ENCODE data around the gene DAW1.
"Not testable (repeated sequence)": the region's sequence is repeated elsewhere in the genome, so short reads cannot be mapped to it uniquely, and the experiment has no call there.

The DAW1 gene

GRCh38 chr2:227933884-227934283 is 62.5 kb downstream of the DAW1 start:
- H3K27me3 ChIP-seq (ENCODE audit: control insufficient read depth, insufficient read depth, low read length): no peaks in the 10 kb centered on the region
- H3K4me1 ChIP-seq (ENCODE audit: control insufficient read depth, insufficient read depth, low read length): no peaks in the 10 kb centered on the region
- H3K4me3 ChIP-seq (ENCODE audit: low read length): no peak overlapping the region
- H3K9me3 ChIP-seq (ENCODE audit: control insufficient read depth, low read length): no peaks in the 10 kb centered on the region
- no peaks in the 10 kb centered on the region for H3K36me3 ChIP-seq (ENCODE audit: control insufficient read depth, insufficient read depth, low read length)
- no peak overlapping the region for H3K9ac ChIP-seq (ENCODE audit: low read length)

DNA sequence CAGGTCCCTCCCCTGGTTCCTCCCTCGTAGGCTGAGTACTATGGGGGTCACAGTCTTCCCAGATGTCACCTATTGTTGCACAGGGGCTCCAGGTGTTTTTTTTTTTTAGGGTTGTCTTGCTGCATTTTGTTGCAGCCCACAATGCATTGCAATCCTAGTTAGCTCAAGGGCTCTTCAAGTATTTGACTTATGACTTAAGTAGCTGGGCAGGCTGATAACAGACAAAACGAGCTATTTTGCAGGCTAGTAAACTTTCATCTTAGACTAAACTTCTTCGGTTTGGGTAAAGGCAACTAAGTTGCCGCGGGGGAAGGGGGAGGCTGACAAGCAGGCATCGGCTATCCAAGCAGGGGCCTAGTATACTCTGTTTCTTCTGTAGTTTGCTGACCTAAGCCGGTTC is 64.8 kb downstream of the DAW1 start:
- H3K4me3 ChIP-seq (ENCODE audit: low read length); H3K4me1 ChIP-seq (ENCODE audit: control insufficient read depth, insufficient read depth, low read length); H3K9ac ChIP-seq (ENCODE audit: low read length); H3K36me3 ChIP-seq (ENCODE audit: control insufficient read depth, insufficient read depth, low read length); H3K27me3 ChIP-seq (ENCODE audit: control insufficient read depth, insufficient read depth, low read length); H3K9me3 ChIP-seq (ENCODE audit: control insufficient read depth, low read length): not testable (repeated sequence)

GRCh38 chr2:227939271-227940027 is 68.0 kb downstream of the DAW1 start:
- H3K9ac ChIP-seq (ENCODE audit: low read length): no peak overlapping the region
- H3K4me1 ChIP-seq (ENCODE audit: control insufficient read depth, insufficient read depth, low read length): no peaks in the 10 kb centered on the region
- H3K27me3 ChIP-seq (ENCODE audit: control insufficient read depth, insufficient read depth, low read length): no peaks in the 10 kb centered on the region
- H3K36me3 ChIP-seq (ENCODE audit: control insufficient read depth, insufficient read depth, low read length): no peaks in the 10 kb centered on the region
- no peaks in the 10 kb centered on the region for H3K9me3 ChIP-seq (ENCODE audit: control insufficient read depth, low read length)
- no peak overlapping the region for H3K4me3 ChIP-seq (ENCODE audit: low read length)

DNA sequence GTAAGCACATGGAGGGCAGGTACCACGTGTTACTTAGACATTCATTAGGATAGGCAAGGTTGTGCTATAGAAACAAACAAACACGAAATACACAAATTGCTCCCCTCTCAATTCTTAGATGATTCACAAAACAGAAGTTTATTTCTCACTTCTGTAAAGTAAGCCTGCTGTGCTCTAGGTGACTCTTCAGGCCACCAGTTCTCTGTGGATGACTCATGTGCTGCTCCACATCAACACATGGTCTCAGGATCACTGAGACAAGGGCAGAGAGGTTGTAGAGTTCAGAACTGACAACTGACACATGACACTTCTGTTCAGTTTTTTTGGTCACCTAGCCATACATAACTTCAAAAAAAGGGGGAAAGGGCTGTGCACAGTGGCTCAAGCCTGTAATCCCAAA is 70.6 kb downstream of the DAW1 start:
- H3K36me3 ChIP-seq (ENCODE audit: control insufficient read depth, insufficient read depth, low read length): no peaks in the 10 kb centered on the region
- H3K4me3 ChIP-seq (ENCODE audit: low read length): no peak overlapping the region
- H3K9me3 ChIP-seq (ENCODE audit: control insufficient read depth, low read length): no peaks in the 10 kb centered on the region
- no peaks in the 10 kb centered on the region for H3K27me3 ChIP-seq (ENCODE audit: control insufficient read depth, insufficient read depth, low read length)
- H3K9ac ChIP-seq (ENCODE audit: low read length): no peak overlapping the region
- H3K4me1 ChIP-seq (ENCODE audit: control insufficient read depth, insufficient read depth, low read length): no peaks in the 10 kb centered on the region

GRCh38 chr2:227942965-227943364 is 71.5 kb downstream of the DAW1 start:
- H3K4me1 ChIP-seq (ENCODE audit: control insufficient read depth, insufficient read depth, low read length): no peaks in the 10 kb centered on the region
- no peaks in the 10 kb centered on the region for H3K27me3 ChIP-seq (ENCODE audit: control insufficient read depth, insufficient read depth, low read length)
- H3K9me3 ChIP-seq (ENCODE audit: control insufficient read depth, low read length): no peaks in the 10 kb centered on the region

DNA sequence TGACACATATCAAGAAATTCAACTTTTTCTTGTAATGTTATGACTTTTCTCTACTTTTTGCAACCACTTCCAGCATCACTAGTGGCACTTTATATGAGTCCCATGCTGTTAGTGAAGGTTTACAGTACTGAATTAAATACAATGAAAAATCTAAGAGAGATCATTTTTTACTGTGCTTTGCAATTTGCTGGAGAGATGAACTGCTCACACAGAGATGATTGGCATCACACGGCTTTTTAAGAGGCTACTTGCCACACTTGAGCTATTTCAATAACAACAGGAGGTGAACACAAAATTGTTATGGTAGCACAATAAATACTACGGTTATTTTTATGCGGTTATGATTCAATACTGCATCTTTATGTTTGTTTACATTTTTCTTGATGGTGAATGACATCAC is 88.9 kb downstream of the DAW1 start:
- Histone ChIP-seq H3K9ac (ENCODE audit: low read length) (no peak overlapping the region), H3K36me3 (ENCODE audit: control insufficient read depth, insufficient read depth, low read length) (no peaks in the 10 kb centered on the region), H3K4me3 (ENCODE audit: low read length) (no peak overlapping the region), H3K4me1 (ENCODE audit: control insufficient read depth, insufficient read depth, low read length) (no peaks in the 10 kb centered on the region), H3K27me3 (ENCODE audit: control insufficient read depth, insufficient read depth, low read length) (no peaks in the 10 kb centered on the region), H3K9me3 (ENCODE audit: control insufficient read depth, low read length) (no peaks in the 10 kb centered on the region)

More at GRCh38 chr2:227942965-227943364, 71.5 kb downstream of the DAW1 start:
- no peak overlapping the region for H3K9ac ChIP-seq (ENCODE audit: low read length)
- H3K36me3 ChIP-seq (ENCODE audit: control insufficient read depth, insufficient read depth, low read length): no peaks in the 10 kb centered on the region
- H3K4me3 ChIP-seq (ENCODE audit: low read length): no peak overlapping the region

- Histone ChIP-seq H3K27me3 (ENCODE audit: control insufficient read depth, insufficient read depth, low read length) (no peaks in the 10 kb centered on the region), H3K36me3 (ENCODE audit: control insufficient read depth, insufficient read depth, low read length) (no peaks in the 10 kb centered on the region), H3K4me3 (ENCODE audit: low read length) (no peak overlapping the region), H3K4me1 (ENCODE audit: control insufficient read depth, insufficient read depth, low read length) (no peaks in the 10 kb centered on the region), H3K9me3 (ENCODE audit: control insufficient read depth, low read length) (no peaks in the 10 kb centered on the region), H3K9ac (ENCODE audit: low read length) (no peak overlapping the region)
Observed at GRCh38 chr2:227971619-227972230, 100.3 kb downstream of the DAW1 start.

DNA sequence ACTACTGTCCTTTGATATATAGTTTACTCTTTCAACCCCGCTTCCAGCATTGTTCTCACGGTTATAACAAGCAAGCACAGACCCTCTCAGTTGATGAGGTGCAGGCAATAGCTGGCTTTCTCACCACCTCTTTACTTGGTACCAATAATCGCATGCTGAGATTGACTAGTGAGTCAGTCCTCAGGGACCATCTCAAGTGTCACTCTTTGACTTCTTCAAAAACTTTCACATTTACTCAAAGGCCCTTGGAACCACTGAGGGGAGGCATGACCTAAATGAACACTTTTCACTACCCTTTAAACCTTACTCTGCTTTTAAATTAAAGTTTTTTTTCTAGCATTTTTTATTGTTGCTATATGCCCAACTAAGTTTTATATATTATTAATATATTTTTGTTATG is 101.8 kb downstream of the DAW1 start:
- H3K9me3 ChIP-seq (ENCODE audit: control insufficient read depth, low read length): no peaks in the 10 kb centered on the region
- no peak overlapping the region for H3K4me3 ChIP-seq (ENCODE audit: low read length)
- H3K9ac ChIP-seq (ENCODE audit: low read length): no peak overlapping the region
- H3K4me1 ChIP-seq (ENCODE audit: control insufficient read depth, insufficient read depth, low read length): no peaks in the 10 kb centered on the region
- no peaks in the 10 kb centered on the region for H3K27me3 ChIP-seq (ENCODE audit: control insufficient read depth, insufficient read depth, low read length)
- H3K36me3 ChIP-seq (ENCODE audit: control insufficient read depth, insufficient read depth, low read length): no peaks in the 10 kb centered on the region

Data from mucosa of stomach (tissue), 1 donor.